Smooth muscle cell of the brain vasculature (primary cell): ENCODE results near the gene GAPDHS.

Experiments used
- DNase-seq: peaks from one replicate; pipeline ENCODE4 v3.0.0-alpha.2; 2012; ENCODE audit warnings: low read depth, low spot score

The GAPDHS gene

GRCh38 chr19:35557539-35558399 is 24.5 kb downstream of the GAPDHS start:
- DNase-seq = no peak

DNA sequence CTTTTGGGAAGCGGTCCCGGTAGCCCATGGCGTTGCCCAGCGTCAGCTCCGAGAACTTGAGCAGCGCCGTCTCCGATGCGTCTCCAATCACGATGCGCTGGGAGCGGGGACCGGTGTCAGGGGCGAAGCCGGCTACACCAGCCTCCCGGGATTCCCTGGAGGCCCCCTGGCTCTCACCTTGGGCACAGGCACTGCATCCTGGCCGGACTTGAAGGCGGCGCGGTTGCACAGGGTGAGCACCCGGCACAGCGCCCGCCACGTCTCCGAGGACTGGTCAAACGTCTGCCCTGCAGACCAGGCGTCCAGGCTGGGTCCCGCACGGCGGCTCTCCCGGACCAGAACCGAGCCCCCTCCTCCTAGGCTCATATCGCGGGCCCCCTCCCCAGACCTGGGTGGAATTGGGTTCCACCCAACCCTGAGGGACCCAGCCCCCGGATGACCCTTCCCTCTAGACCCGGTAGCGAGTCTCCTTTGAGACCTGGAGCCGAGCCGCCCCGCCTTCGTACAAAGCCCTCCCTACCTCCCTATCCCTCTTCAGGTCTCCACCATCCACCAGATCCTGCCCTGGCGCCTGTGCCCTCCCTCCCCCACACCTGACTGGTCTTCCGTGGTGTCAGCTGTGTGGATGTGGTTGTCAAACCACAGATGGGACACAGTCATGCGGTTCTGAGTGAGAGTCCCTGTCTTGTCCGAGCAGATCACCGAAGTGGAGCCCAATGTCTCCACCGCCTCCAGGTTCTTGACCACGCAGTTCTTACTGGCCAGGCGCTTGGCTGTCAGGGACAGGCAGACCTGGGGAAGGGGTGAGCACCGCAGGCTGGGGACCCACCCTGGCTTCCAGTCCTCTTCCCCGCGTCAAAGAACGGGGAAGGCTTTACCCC is 25.4 kb downstream of the GAPDHS start:
- DNase-seq = no peak

GRCh38 chr19:35559281-35559659 is 26.0 kb downstream of the GAPDHS start:
- DNase-seq = no peak

GRCh38 chr19:35559781-35560180 is 26.5 kb downstream of the GAPDHS start:
- no peak for DNase-seq

GRCh38 chr19:35560271-35560670 is 27.0 kb downstream of the GAPDHS start:
- DNase-seq = no peak

DNA sequence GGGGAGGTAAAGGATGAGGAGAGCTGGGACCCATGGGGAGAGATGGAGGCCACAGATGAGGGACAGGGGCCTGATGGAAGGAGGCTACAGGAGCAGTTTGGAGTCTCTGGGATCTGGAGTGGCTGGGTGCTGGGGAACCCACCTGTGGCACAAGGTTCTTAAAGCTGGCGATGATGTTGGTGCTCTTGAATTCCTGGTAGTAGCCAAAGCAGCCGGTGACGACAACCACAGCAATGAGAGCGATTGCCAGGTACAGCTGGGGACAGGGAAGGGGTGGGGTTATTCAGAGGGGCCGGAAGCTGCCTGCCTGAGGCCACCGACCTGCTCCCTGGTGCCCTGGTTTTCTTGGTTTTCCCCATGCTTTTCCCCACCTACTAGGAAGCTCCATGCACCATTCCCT is 27.4 kb downstream of the GAPDHS start:
- no peak for DNase-seq

GRCh38 chr19:35561436-35561835 is 28.2 kb downstream of the GAPDHS start:
- DNase-seq = no peak

DNA sequence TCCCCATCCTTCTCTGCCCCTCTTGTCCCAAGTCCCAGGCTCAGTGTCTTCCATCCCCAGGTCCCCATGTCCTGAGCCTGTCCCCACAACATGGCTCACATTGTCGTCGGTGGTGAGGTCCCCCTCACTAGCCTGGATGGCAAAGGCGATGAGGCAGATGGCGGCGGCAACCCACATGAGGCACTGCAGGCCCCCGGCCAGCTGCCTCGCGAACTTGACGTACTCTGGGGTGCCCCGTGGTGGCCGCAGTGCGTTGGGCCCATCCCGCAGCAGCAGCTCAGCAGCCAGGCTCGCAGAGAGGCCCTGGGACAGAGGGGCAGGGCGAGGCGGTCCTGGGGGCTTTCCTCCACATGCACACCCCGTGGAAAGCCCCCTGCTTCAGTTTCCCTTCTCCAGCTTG is 29.1 kb downstream of the GAPDHS start:
- DNase-seq = no peak

GRCh38 chr19:35562776-35563175 is 29.5 kb downstream of the GAPDHS start:
- no peak for DNase-seq

DNA sequence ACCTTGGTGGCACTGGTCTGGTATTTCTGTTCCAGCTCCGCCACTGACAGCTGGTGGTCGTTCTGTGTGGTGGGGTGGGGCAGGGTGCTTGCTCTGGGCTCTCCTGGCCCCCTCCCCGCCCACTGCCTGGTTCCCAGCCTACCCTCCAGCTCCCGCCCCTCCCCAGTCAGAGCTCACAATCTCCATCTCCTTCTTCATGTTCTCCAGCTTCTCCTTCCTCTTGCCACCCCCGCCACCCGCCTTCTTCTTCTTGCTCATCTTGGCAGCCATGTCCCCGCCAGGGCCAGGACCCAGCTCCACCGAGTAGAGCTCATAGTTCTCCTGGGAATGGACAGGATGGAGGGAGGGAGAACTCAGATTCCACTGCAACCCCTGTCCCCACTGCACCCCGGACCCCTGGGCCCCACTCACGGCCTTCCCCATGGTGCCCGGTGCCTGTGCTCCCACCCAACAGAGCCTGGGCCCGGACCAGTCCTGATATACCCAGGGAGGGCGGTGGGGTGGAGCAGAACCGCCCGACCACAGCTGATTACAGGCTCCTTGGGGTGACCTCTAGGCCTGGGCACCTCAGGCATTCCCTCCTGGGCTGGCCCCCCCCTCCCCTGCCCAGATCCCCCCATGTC is 30.1 kb downstream of the GAPDHS start, which contains the start of gene ATP4A:
Gene ATP4A (minus strand): TSS at position 452 of the 623 bp plus-strand sequence. CDS start 29 bp downstream, at position 423.
- no peak for DNase-seq

GRCh38 chr19:35565016-35565856 is 32.0 kb downstream of the GAPDHS start:
- no peak for DNase-seq

DNA sequence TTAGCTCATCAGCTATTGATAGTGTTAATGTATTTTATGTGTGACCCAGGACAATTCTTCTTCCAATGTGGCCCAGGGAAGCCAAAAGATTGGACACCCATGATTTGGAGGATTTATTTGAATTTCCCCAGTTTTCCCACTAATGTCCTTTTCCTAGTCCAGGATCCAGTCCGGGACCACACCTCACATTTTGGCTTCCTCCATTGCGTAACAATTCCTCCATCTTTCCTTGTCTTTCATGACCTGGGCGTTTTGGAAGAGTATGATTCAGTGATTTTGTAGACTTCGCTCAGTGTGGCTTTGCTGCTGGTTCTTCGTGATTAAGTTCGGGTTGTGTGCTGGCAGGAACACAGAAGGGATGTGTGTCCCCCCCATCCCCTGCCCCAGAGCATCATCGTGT is 33.5 kb downstream of the GAPDHS start:
- DNase-seq = no peak

DNA sequence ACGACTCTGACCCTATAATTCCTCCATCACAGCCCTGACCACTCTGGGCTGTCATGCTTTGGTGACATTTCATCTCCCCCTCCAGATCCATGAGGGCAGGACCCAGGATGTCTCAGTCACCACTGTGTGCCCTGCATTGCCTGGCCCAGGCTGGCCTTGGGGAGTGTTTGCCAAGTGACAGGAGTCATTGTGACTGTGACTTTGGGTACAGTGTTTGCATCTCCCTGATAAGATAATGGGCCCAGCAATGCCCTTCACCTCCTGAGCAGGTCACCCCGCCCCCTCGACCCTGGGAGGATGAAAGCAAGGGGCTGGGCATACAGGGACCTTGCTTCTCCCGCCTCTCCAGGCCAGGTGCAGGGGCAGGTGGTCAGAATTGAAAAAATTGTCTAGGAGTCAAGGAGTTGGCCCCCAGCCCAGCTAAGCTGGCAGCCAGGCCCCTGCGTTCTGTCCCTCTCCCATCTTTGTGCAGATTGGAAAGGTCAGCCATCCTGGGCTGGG is 36.1 kb downstream of the GAPDHS start:
- DNase-seq = no peak

DNA sequence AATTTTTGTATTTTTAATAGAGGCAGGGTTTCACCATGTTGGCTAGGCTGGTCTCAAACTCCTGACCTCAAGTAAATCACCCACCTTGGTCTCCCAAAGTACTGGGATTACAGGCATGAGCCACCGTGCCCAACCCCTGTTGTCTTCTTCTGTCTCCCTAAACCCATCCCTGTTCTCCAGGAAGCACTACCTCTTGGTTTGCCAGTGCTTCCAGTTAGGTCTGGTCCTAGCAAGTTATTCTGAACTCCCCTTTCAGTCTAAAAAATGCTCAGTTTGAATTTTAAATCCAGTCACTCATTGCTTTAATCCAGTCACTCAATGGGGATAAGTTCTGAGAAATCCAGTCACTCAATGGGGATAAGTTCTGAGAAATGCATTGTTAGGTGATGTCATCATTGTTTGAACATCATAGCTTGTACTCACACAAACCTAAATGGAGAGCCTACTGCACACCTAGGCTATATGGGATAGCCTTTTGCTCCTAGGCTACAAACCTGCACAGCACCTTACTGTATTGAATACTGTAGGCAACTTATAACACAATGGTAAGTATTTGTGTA is 38.2 kb downstream of the GAPDHS start:
- no peak for DNase-seq

GRCh38 chr19:35577918-35578317 is 44.7 kb downstream of the GAPDHS start:
- no peak for DNase-seq

- no peak for DNase-seq
Observed at GRCh38 chr19:35578707-35579106, 45.5 kb downstream of the GAPDHS start.

GRCh38 chr19:35582760-35583159 is 49.5 kb downstream of the GAPDHS start:
- no peak for DNase-seq

DNA sequence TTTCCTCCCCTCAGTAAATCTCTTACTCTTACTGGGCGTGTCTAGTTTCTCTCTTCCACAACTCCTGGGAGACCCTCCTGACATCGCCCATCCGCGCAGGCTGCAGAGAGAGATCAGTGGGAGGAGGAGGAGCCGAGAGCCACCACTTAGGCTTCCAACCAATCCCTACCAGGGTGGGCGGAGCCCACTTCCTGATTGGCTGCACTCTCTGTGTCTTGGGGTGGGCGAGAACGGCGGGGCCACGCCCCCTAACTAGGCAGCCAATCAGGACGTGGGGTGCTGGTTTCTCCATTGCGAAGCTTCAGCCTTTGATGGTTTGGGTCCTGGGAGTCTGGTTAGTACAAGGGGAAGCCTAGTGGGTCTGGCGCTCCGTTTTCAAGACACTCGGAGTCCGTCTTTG is 52.6 kb downstream of the GAPDHS start, which contains the start of gene PMIS2:
Gene PMIS2 (plus strand): TSS at position 326 of the 400 bp plus-strand sequence. CDS start 87 bp downstream, outside the sequence.
- DNase-seq = no peak

- no peak for DNase-seq
Observed at GRCh38 chr19:35587321-35587720, 54.1 kb downstream of the GAPDHS start.

DNA sequence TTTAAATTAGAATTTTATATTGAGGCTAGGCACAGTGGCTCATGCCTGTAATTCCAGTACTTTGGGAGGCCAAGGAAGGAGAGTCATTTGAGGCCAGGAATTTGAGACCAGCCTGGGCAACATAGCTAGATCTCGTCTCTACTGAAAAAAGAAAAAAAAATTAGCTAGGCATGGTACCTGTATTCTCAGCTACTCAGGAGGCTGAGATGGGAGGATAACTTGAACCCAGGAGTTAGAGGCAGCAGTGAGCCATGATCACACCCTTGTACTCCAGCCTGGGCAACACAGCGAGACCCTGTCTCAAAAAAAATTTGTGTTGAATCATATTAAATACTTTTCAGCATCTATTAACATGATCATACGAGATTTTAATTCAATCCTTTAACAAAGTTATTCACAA is 57.6 kb downstream of the GAPDHS start:
- DNase-seq = no peak

DNA sequence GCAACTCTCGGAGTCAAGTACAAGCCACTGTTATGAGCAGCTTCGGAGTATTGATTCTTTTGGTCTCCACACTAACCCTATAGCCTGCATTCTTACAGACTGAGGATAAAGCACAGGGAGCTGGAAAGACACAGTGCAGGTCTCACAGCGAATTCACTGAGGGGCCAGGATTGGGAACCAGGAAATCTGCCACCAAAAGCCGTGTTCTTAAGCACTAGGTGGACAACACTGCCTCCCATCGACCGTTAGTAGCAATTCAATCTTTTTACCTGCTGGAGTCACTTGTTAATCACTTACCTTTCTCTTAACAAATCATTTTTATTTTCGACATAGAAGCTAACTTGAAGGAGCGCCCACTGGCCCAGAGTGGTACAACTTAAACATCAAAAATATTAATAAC is 59.0 kb downstream of the GAPDHS start:
- DNase-seq = no peak
